HepG2 (cell line): Measurements from ENCODE around the gene RNF10. TPM values are rescaled to one million over a fixed set of nuclear protein-coding genes. Genes with fewer than 3 reads are reported as not detected.

ENCODE experiments used
- ATAC-seq: fragments of 200-7000 bp; cut with Tn5 transposase; 3 replicates; pipeline ENCODE4 v1.9.1; 2020; ENCODE audit warnings: mild to moderate bottlenecking, moderate library complexity
- BruUV-seq: library from RNA; stranded (reverse); fragments of 400-500 nt; replicated peaks from 2 replicates; lab custom pipeline; 2021; lab: Mats Ljungman, UMichigan
- CTCF ChIA-PET: fragments of 300-600 bp; formaldehyde crosslinking; extraction: SDS; loops from one replicate; lab custom pipeline; 2021; ENCODE audit warnings: low total read pairs, inconsistent platforms, low intra/inter-chr PET ratio; lab: Yijun Ruan, JAX
- POLR2A ChIA-PET: fragments of 350-600 bp; sonication (Branson Sonifier 250); formaldehyde crosslinking; loops from one replicate; lab custom pipeline; 2020; ENCODE audit warnings: antibody characterized with exemption, inconsistent platforms; lab: Yijun Ruan, JAX
- DNase-seq: peaks from one replicate; pipeline ENCODE4 v3.0.0-alpha.2; 2015; ENCODE audit warnings: low spot score
- FAIRE-seq: peaks from 3 replicates; lab custom pipeline; 2011; peaks lifted over from hg19 to GRCh38; lab: Jason Lieb, UNC
- H2AFZ ChIP-seq: one replicate; pipeline ENCODE4 v1.6.1; 2011; ENCODE audit warnings: low read length, inconsistent platforms
- H3K27ac ChIP-seq: fragments of 300-600 bp; 3 replicates; pipeline ENCODE4 v1.8.0; 2011; ENCODE audit warnings: mixed run types, mild to moderate bottlenecking, mixed read lengths, low read length, inconsistent platforms; ENCODE audit not compliant: insufficient read depth; ENCODE audit errors: extremely low read length
- H3K27me3 ChIP-seq, 2 experiments: fragments of 200-600 bp in 1 of 2; 2 replicates in 1 of 2; 3 replicates in 1 of 2; pipeline versions ENCODE4 v1.6.0 to v1.8.0; 2011; ENCODE audit warnings: low read length in 2 of 2, mild to moderate bottlenecking in 2 of 2, moderate library complexity in 2 of 2, inconsistent platforms in 1 of 2; ENCODE audit not compliant: insufficient read depth in 2 of 2, control insufficient read depth in 1 of 2
- H3K36me3 ChIP-seq, 2 experiments: fragments of 200-600 bp in 1 of 2; replicated peaks in 1 of 2; 2 replicates in 1 of 2; 3 replicates in 1 of 2; pipeline versions ENCODE4 v1.5.1 to v1.8.0; 2011; ENCODE audit warnings: low read length in 2 of 2, inconsistent platforms in 1 of 2; ENCODE audit not compliant: insufficient read depth in 2 of 2, control insufficient read depth in 1 of 2
- H3K4me1 ChIP-seq: 2 replicates; pipeline ENCODE4 v1.5.1; 2012; ENCODE audit warnings: low read length, inconsistent platforms; ENCODE audit not compliant: insufficient read depth
- H3K4me2 ChIP-seq: 2 replicates; pipeline ENCODE4 v1.6.0; 2011; ENCODE audit warnings: low read depth, low read length, inconsistent platforms
- H3K4me3 ChIP-seq, 3 experiments: fragments of 200-600 bp in 1 of 3; sonication (generic), shearing (Covaris generic) in 1 of 3; replicated peaks in 1 of 3; 2 replicates each; pipeline ENCODE4 v1.5.1; 2011 to 2016; ENCODE audit warnings: low read length in 3 of 3, inconsistent platforms in 2 of 3, low read depth in 2 of 3, mild to moderate bottlenecking in 2 of 3, control low read depth in 1 of 3, mixed read lengths in 1 of 3; ENCODE audit not compliant: insufficient read depth in 1 of 3
- H3K79me2 ChIP-seq: one replicate; pipeline ENCODE4 v1.6.1; 2011; ENCODE audit warnings: low read length, inconsistent platforms; ENCODE audit not compliant: insufficient read depth
- H3K9ac ChIP-seq: 2 replicates; pipeline ENCODE4 v1.6.0; 2011; ENCODE audit warnings: mild to moderate bottlenecking, low read depth, low read length, inconsistent platforms; ENCODE audit not compliant: insufficient read depth
- H3K9me3 ChIP-seq: 2 replicates; pipeline ENCODE4 v1.5.1; 2012; ENCODE audit warnings: mild to moderate bottlenecking, low read length
- H4K20me1 ChIP-seq: 2 replicates; pipeline ENCODE4 v1.6.0; 2011; ENCODE audit warnings: inconsistent platforms, mild to moderate bottlenecking, low read length, moderate library complexity; ENCODE audit not compliant: insufficient read depth
- EP300 ChIP-seq, 3 experiments: sonication (generic) in 1 of 3; formaldehyde crosslinking in 1 of 3; IDR thresholded peaks; 2 replicates each; pipeline versions ENCODE4 v1.5.1 to v1.6.1; 2011 to 2020; ENCODE audit warnings: low read depth in 2 of 3, low read length in 2 of 3, borderline replicate concordance in 1 of 3, improper control_type of control experiment in 1 of 3, mild to moderate bottlenecking in 1 of 3, missing genetic modification reagents in 1 of 3, moderate library complexity in 1 of 3
- MAF1 ChIP-seq: sonication (generic); formaldehyde crosslinking; IDR thresholded peaks from 2 replicates; pipeline ENCODE4 v1.5.0; 2020; ENCODE audit warnings: missing genetic modification reagents, borderline replicate concordance
- MYC ChIP-seq: sonication (generic); formaldehyde crosslinking; IDR thresholded peaks from 2 replicates; pipeline ENCODE4 v1.9.0; 2021; ENCODE audit warnings: missing genetic modification reagents, borderline replicate concordance
- NFKB2 ChIP-seq: sonication (generic); formaldehyde crosslinking; IDR thresholded peaks from 2 replicates; pipeline ENCODE4 v1.4.0; 2020; ENCODE audit warnings: missing genetic modification reagents, borderline replicate concordance
- NR3C1 ChIP-seq: sonication (generic); formaldehyde crosslinking; IDR thresholded peaks from 2 replicates; pipeline ENCODE4 v1.4.0; 2020; ENCODE audit warnings: missing genetic modification reagents
- POLR2AphosphoS5 ChIP-seq: IDR thresholded peaks from 2 replicates; pipeline ENCODE4 v1.6.1; 2012; ENCODE audit warnings: low read depth, low read length
- SAP130 ChIP-seq: IDR thresholded peaks from 2 replicates; pipeline ENCODE4 v1.6.1; 2016; ENCODE audit warnings: low read depth
- SOX13 ChIP-seq, 3 experiments: fragments of 450-650 bp in 1 of 3; sonication (generic) in 1 of 3; formaldehyde crosslinking in 1 of 3; IDR thresholded peaks in 2 of 3; conservative IDR thresholded peaks in 1 of 3; 2 replicates each; pipeline versions ENCODE4 v1.5.0 to v1.6.1; 2016 to 2020; ENCODE audit warnings: antibody characterized with exemption in 1 of 3, mild to moderate bottlenecking in 1 of 3, missing compliant biosample characterization in 1 of 3, missing genetic modification reagents in 1 of 3, moderate library complexity in 1 of 3
- ZBED4 ChIP-seq: sonication (generic); formaldehyde crosslinking; IDR thresholded peaks from 2 replicates; pipeline ENCODE4 v1.4.0; 2020; ENCODE audit warnings: missing genetic modification reagents, borderline replicate concordance
- ZNF414 ChIP-seq: sonication (generic); formaldehyde crosslinking; IDR thresholded peaks from 2 replicates; pipeline ENCODE4 v1.5.0; 2020; ENCODE audit warnings: missing genetic modification reagents
- WGBS: methylation state at CpG from one replicate; pipeline ENCODE4 v1.1.6; 2017; ENCODE audit warnings: low lambda C conversion rate; 5-methylcytosine and 5-hydroxymethylcytosine counted together
- in situ Hi-C: cut with HindIII; loops from 2 replicates; pipeline ENCODE4 v1.10.0; 2017; ENCODE audit warnings: low pct_unique_long_range_greater_than_20kb; ENCODE audit not compliant: extremely low pct_ligation_motif_present
- intact Hi-C: fragments of 100-400 bp; cut with micrococcal nuclease; formaldehyde crosslinking; loops from one replicate; pipeline ENCODE4 v1.10.0; 2022; ENCODE audit not compliant: unreplicated experiment
- polyA plus RNA-seq, 8 experiments: library from polyadenylated mRNA; depleted of rRNA in 3 of 8; stranded (reverse) in 7 of 8; unstranded in 1 of 8; fragments of >200 nt; fragmentation: Illumina TruSeq in 4 of 8; extraction: Trizol in 4 of 8; gene quantifications; 2 replicates each; pipeline versions ENCODE4 v1.2.1 to v1.2.3, GENCODE V29; 2011 to 2016; ENCODE audit warnings: low read depth in 4 of 8, missing spikeins in 1 of 8, mixed read lengths in 1 of 8; ENCODE audit not compliant: insufficient read depth in 1 of 8
- total RNA-seq, 5 experiments: library from RNA; depleted of rRNA; stranded (reverse); fragments of >200 nt; fragmentation: Illumina TruSeq; extraction: Trizol; gene quantifications; 2 replicates each; pipeline ENCODE4 v1.2.3, GENCODE V29; 2016; ENCODE audit warnings: low read depth in 1 of 5

The RNF10 gene
- total and polyA plus RNA-seq, 2 of the 13 experiments (the other 11 are each of a cell fraction or from before 2014, with no cell fraction given), result 62.5 to 88.0 TPM

- Histone ChIP-seq H3K4me3 (peak overlapping the region; percentile 95 to 100 (median 97)), H3K4me2 (peak overlapping the region; percentile 87), H3K4me1 (peaks cover 28% of the 10 kb centered on the region), H3K9ac (peak overlapping the region; percentile 88), H3K9me3 (no peaks in the 10 kb centered on the region), H3K79me2 (peaks cover 27% of the 10 kb centered on the region), H3K27me3 (no peaks in the 10 kb centered on the region; a peak in 1 of 5 replicates), H3K27ac (no peak overlapping the region), H2AFZ (no peak overlapping the region), H3K36me3 (peaks cover 2 to 9% of the 10 kb centered on the region in 2 experiments; a peak in 4 of 5 replicates), H4K20me1 (peaks cover 10% of the 10 kb centered on the region)
- ATAC-seq, result no peak
- WGBS, result 62% methylated on average over 9 of the region's 9 CpGs
- ChIA-PET POLR2A (interaction anchor here (1.0 to 2.8 kb wide), 6 partner anchors 14 to 83 kb away, joined by 3 to 30 read pairs (median 14); partner anchors contain the start of genes COQ5, COX6A1, POP5 and SRSF9), CTCF (no interaction called here)
- TF ChIP-seq SOX13 (IDR thresholded peaks at IDR 0.05), result no peak
- TF ChIP-seq SOX13 (CRISPR knock-in tag; conservative IDR thresholded peaks at IDR 0.05 in 1 of 2, IDR thresholded peaks at IDR 0.05 in 1 of 2), result no peak
- TF ChIP-seq SAP130 (CRISPR knock-in tag), result peak; percentile 10; the same call in 1 of the 2 replicates
- TF ChIP-seq POLR2AphosphoS5, result 0 out of 2 replicates have a peak, but pooled peaks have one; percentile 2
- intact Hi-C loops, result loop anchor here (2.0 to 5.0 kb wide), 2 partner anchors 29 to 40 kb away; partner anchors contain the start of gene SRSF9
- no TSS peak for BruUV-seq
- no peak for DNase-seq
- FAIRE-seq, result peak; percentile 44
- in situ Hi-C loops, result no loop called here
Measured at GRCh38 chr12:120497524-120498150, 36.5 kb upstream of the RNF10 start.

GRCh38 chr12:120498870-120499515 lies 35.2 kb upstream of the RNF10 start:
- H3K27ac ChIP-seq, result no peak overlapping the region
- H3K27me3 ChIP-seq, result no peaks in the 10 kb centered on the region; a peak in 1 of 5 replicates
- POLR2A ChIA-PET, result interaction anchor here (0.9 to 1.0 kb wide), 3 partner anchors 11 to 36 kb away, joined by 3 read pairs; partner anchors contain the start of gene COQ5
- CTCF ChIA-PET, result no interaction called here
- peaks cover 27% of the 10 kb centered on the region for H3K79me2 ChIP-seq
- H2AFZ ChIP-seq, result no peak overlapping the region
- in situ Hi-C loops, result no loop called here
- H3K4me1 ChIP-seq, result peaks cover 28% of the 10 kb centered on the region
- H3K9ac ChIP-seq, result no peak overlapping the region
- intact Hi-C loops, result loop anchor here (5.0 kb wide), 1 partner anchor 38 kb away; no protein-coding TSS in a partner anchor
- H3K9me3 ChIP-seq, result no peaks in the 10 kb centered on the region
- FAIRE-seq, result no peak
- H3K4me2 ChIP-seq, result no peak overlapping the region
- no TSS peak for BruUV-seq
- H4K20me1 ChIP-seq, result peaks cover 10% of the 10 kb centered on the region
- WGBS, result 96% methylated on average over 3 of the region's 3 CpGs
- no peak for DNase-seq
- ATAC-seq, result no peak
- H3K36me3 ChIP-seq, result peaks cover 4 to 18% of the 10 kb centered on the region in 2 experiments
- no peak overlapping the region for H3K4me3 ChIP-seq
- TF ChIP-seq MYC (CRISPR knock-in tag) (no peak), ZBED4 (no peak), NR3C1 (CRISPR knock-in tag) (no peak), NFKB2 (no peak), MAF1 (CRISPR knock-in tag) (no peak), ZNF414 (CRISPR knock-in tag) (no peak), EP300 (IDR thresholded peaks at IDR 0.05; ENCODE audit: low read depth in 2 of 2, low read length in 2 of 2) (no peak), EP300 (CRISPR knock-in tag; IDR thresholded peaks at IDR 0.05; ENCODE audit: borderline replicate concordance) (no peak)
